HG02973 (cell line): ENCODE results near the gene USP6.
"Not testable (repeated sequence)": the region's sequence is repeated elsewhere in the genome, so short reads cannot be mapped to it uniquely, and the experiment has no call there.

Source experiments
- ATAC-seq: cut with Tn5 transposase; IDR thresholded peaks from one replicate; pipeline ENCODE4 v1.9.1; 2021; ENCODE audit warnings: moderate library complexity; ENCODE audit not compliant: unreplicated experiment

Gene USP6

GRCh38 chr17:5135131-5135712 is 19.4 kb downstream of the USP6 start:
- not testable (repeated sequence) for ATAC-seq

- no peak for ATAC-seq
Observed at GRCh38 chr17:5135726-5136579, 20.1 kb downstream of the USP6 start.

GRCh38 chr17:5136580-5137412 is 21.0 kb downstream of the USP6 start:
- not testable (repeated sequence) for ATAC-seq

DNA sequence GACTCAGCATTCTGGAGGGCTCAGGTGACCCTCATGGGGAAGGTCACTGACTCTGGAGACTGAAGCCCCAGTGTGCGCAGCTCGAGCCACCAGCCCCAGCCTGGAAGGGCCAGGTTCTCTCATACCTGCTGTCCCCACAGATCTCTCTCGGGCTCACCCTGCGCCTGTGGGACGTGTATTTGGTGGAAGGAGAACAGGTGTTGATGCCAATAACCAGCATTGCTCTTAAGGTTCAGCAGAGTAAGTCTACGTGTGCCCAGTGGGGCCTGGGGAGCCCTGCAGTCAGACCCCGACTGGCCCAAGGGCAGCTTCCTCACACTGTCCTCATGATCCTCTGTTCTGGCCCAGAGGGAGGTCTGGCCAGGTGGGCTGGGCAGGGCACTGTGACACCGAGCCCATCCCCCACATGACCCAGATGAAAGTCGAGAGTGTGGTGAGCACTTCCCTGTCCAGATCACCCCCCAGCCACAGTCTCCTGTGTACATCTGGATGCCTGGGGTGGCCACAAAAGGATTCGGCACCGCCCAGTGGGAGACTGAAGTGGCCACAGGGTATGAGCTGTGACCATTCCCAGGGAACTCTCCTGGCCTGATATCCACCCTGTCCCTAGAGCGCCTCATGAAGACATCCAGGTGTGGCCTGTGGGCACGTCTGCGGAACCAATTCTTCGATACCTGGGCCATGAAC is 21.8 kb downstream of the USP6 start:
- not testable (repeated sequence) for ATAC-seq

GRCh38 chr17:5138198-5138544 is 22.3 kb downstream of the USP6 start:
- ATAC-seq = not testable (repeated sequence)

- no peak for ATAC-seq
Observed at GRCh38 chr17:5138616-5139457, 23.0 kb downstream of the USP6 start.

- ATAC-seq = no peak
Observed at GRCh38 chr17:5139458-5139732, 23.6 kb downstream of the USP6 start.

GRCh38 chr17:5142877-5143276 is 27.0 kb downstream of the USP6 start:
- ATAC-seq = not testable (repeated sequence)

GRCh38 chr17:5146122-5146521 is 30.3 kb downstream of the USP6 start:
- not testable (repeated sequence) for ATAC-seq

GRCh38 chr17:5160702-5161101 is 44.9 kb downstream of the USP6 start:
- ATAC-seq = not testable (repeated sequence)

GRCh38 chr17:5161793-5162192 is 46.0 kb downstream of the USP6 start:
- not testable (repeated sequence) for ATAC-seq

DNA sequence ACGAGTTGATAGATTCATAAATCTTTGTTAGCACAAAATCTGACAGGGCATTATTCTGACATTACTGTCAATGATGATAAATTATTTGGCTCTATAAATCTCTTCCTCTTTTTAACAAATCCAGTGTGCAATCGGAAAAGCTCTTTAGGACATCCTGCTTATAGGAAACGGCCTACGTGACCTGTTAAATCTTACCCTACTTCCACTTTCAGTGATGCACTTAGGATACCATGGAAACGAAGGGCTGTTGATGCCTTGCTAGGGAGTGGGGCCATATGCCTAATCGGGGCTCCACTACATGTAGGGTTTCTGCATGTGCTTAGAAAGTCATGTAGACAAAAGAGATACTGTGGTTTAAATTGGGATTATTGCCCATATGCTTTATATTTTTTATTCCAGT is 48.6 kb downstream of the USP6 start:
- no peak for ATAC-seq

GRCh38 chr17:5165791-5166564 is 50.1 kb downstream of the USP6 start:
- ATAC-seq = not testable (repeated sequence)

DNA sequence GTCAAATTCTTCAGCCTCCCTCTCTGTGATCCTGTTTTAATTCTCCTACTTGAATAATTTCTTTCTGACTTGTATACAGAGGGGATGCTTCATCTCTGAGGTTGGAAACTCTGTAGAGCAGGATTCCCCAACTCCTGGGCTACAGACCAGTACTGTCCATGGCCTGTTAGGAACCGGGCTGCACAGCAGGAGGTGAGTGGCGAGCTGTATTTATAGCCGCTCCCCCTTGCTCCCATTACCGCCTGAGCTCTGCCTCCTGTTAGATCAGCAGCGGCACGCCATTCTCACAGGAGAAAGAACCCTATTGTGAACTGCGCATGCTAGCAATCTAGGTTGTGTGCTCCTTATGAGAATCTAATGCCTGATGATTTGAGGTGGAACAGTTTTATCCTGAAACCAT is 59.2 kb downstream of the USP6 start:
- ATAC-seq = not testable (repeated sequence)

DNA sequence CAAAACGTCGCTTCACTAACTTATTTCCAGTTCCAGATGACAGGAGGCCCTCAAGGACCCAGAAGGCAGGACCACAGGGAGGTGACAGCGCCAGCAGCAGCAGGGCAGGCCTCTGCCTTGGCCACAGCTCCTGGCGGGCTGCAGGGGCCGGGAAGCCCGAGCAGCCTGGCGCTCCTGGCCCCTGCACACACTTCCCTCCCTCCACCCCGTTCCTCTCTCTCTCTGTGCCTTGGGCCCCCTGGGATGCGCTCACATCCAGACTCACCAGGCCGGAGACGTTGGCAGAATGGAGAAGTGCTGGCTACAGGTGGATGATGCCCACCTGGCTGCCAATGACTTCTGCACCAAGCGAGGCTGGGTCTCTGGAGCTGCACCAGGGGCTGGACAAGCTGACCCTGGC is 63.2 kb downstream of the USP6 start:
- ATAC-seq = no peak

GRCh38 chr17:5181509-5182305 is 65.9 kb downstream of the USP6 start:
- ATAC-seq = no peak

DNA sequence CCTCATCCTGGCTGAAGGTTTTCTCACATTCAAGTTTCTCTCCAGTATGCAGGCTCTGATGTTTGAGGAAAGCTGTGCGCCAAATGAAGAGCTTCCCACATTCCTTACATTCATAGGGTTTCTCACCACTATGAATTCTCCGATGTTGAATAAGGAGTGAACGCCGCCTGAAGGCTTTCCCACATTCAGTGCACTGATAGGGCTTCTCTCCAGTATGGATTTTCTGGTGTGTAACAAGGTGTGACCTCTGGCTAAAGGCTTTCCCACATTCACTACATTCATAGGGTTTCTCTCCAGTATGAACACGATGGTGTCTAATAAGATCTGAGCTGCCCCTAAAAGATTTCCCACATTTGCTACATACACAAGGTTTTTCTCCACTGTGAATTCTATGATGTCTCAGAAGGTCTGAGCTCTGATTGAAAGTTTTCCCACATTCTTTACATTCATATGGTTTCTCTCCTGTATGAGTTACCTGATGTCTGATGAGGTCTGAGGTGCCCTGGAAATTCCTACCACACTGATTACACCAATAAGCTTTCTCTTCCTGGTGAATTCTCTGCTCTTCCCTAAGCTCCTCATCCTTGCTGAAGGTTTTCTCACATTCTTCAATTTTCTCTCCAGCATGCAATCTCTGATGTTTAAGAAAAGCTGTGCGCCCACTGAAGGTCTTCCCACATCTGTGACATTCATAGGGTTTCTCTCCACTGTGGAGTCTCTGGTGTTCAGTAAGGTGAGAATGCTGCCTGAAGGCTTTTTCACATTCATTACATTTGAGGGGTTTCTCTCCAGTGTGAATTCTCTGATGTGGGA is 67.0 kb downstream of the USP6 start:
- no peak for ATAC-seq

DNA sequence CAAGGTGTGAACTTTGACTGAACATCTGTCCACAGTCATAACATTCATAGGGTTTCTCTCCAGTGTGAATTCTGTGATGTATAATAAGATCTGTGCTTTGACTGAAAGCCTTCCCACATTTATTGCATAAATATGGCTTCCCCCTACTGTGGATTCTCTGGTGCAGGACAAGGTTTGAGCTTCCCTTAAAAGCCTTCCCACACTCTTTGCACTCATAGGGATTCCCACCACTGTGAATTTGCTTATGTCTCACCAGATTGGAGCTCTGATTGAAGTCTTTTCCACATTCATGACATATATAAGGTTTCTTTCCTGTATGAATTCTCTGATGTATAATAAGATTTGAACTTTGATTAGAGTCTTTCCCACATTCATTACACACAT is 67.6 kb downstream of the USP6 start:
- no peak for ATAC-seq
